Measurements from ENCODE around the gene TNFSF11. TPM values are rescaled to one million over a fixed set of nuclear protein-coding genes. Genes with fewer than 3 reads are reported as not detected.

TNFSF11 gene
- total RNA-seq, 2 donors from 2014 or later = 3.9 TPM; not detected in 1

DNA sequence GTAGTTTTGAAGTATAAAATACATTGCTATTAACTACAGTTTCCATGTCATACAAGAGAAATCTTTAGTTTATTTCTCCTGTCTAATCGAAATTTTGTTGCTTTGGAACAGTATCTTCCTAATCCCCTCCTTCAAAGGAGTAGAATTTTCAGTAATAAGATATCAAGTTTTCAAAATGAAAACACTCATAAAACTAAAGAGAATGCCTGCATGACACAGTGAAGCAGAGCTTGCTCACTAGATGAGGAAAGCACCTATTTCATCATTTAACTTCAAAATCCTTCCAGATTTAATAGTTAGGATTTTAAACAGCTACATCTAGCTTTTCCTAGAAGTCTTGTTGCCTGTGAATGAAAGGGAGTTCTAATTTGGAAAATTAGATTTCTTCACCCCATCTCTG is 80.8 kb downstream of the TNFSF11 start:
- Histone ChIP-seq H3K27ac (no peak overlapping the region), H3K4me3 (no peak overlapping the region), H3K36me3 (replicated peaks in 1 of 2; ENCODE audit: insufficient read depth in 1 of 2, low read depth in 2 of 2) (no peaks in the 10 kb centered on the region), H3K4me1 (no peaks in the 10 kb centered on the region), H3K27me3 (no peaks in the 10 kb centered on the region), H3K9me3 (no peaks in the 10 kb centered on the region)
- intact Hi-C loops (cut with DNase I) = no loop called here
- 31 to 36% methylated on average over 1 of the region's 1 CpG for WGBS, 2 donors
- ATAC-seq (no peak), DNase-seq (no peak)
- TF ChIP-seq, protein P1, sequence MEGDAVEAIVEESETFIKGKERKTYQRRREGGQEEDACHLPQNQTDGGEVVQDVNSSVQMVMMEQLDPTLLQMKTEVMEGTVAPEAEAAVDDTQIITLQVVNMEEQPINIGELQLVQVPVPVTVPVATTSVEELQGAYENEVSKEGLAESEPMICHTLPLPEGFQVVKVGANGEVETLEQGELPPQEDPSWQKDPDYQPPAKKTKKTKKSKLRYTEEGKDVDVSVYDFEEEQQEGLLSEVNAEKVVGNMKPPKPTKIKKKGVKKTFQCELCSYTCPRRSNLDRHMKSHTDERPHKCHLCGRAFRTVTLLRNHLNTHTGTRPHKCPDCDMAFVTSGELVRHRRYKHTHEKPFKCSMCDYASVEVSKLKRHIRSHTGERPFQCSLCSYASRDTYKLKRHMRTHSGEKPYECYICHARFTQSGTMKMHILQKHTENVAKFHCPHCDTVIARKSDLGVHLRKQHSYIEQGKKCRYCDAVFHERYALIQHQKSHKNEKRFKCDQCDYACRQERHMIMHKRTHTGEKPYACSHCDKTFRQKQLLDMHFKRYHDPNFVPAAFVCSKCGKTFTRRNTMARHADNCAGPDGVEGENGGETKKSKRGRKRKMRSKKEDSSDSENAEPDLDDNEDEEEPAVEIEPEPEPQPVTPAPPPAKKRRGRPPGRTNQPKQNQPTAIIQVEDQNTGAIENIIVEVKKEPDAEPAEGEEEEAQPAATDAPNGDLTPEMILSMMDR (IDR thresholded peaks at IDR 0.05) = no peak
- TF ChIP-seq POLR2A (IDR thresholded peaks at IDR 0.05) = no peak

DNA sequence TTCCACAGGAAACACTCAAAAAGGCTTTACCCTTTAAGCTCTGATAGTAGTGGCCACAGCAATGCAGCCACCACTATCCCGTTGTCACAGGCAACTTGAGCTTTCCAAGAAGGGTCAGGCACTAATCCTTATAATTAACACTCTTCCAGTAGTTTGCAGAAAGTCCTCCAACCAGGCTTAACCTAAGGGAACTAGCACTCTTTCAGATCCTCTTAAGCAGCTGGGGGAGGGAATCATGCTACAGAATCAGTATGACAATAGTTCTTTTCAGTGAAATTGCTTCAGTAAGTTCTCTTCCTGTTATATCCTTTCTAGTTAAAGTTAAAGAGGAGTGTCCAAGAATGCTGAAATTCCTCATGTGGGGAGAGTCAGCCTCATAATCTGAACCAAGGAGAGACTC is 82.2 kb downstream of the TNFSF11 start:
- Histone ChIP-seq H3K9me3 (no peaks in the 10 kb centered on the region), H3K36me3 (replicated peaks in 1 of 2; ENCODE audit: insufficient read depth in 1 of 2, low read depth in 2 of 2) (no peaks in the 10 kb centered on the region), H3K27ac (no peak overlapping the region), H3K4me3 (no peak overlapping the region), H3K27me3 (no peaks in the 10 kb centered on the region), H3K4me1 (no peaks in the 10 kb centered on the region)
- 33 to 52% methylated on average over 1 of the region's 1 CpG for WGBS, 2 donors
- DNase-seq = no peak
- intact Hi-C loops (cut with DNase I) = no loop called here
- TF ChIP-seq, protein P1 (IDR thresholded peaks at IDR 0.05) = no peak
- TF ChIP-seq POLR2A (IDR thresholded peaks at IDR 0.05) = no peak
- no peak for ATAC-seq

DNA sequence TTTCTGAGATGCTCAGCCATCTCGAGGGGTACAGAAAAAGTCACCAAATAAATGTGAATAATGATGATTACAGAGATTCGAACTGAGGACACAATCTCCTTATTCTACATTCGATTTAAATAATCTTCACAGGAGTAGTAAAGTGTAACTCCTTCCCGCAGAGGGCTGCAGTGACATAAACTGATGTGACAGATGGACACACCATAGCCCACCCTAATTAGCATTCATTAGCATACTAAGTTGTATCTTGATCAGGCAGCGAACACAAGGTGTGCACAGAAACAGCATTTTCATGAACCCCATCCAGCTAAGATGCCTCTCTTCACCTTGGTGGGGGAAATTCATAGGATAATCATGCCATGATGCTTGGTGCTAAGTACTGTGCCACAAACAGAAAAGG is 83.0 kb downstream of the TNFSF11 start:
- WGBS, 2 donors = 58 to 60% methylated on average over 5 of the region's 5 CpGs
- Histone ChIP-seq H3K4me1 (no peaks in the 10 kb centered on the region), H3K27ac (no peak overlapping the region), H3K4me3 (no peak overlapping the region), H3K36me3 (replicated peaks in 1 of 2; ENCODE audit: insufficient read depth in 1 of 2, low read depth in 2 of 2) (no peaks in the 10 kb centered on the region), H3K27me3 (no peaks in the 10 kb centered on the region), H3K9me3 (no peaks in the 10 kb centered on the region)
- ATAC-seq = no peak
- TF ChIP-seq, protein P1 (IDR thresholded peaks at IDR 0.05) = no peak
- TF ChIP-seq POLR2A (IDR thresholded peaks at IDR 0.05) = no peak
- no peak for DNase-seq
- intact Hi-C loops (cut with DNase I) = no loop called here

Other genes with a start within 250 kb of the TNFSF11 start
- gene FAM216B, start 207.4 kb downstream of the TNFSF11 start, total RNA-seq = under 1 TPM in 1 of 2 donors, not detected in 1; under 0.01 TPM

Measured in body of pancreas (tissue), 4 donors.